Measurements from ENCODE around the gene AARS2. TPM values are rescaled to one million over a fixed set of nuclear protein-coding genes. Genes with fewer than 3 reads are reported as not detected.

Gene AARS2
- total and polyA plus RNA-seq, 9 of the 15 experiments (the other 6 are each of a cell fraction or from before 2014, with no cell fraction given) = 0.97 to 34.0 (median 18.3) TPM

DNA sequence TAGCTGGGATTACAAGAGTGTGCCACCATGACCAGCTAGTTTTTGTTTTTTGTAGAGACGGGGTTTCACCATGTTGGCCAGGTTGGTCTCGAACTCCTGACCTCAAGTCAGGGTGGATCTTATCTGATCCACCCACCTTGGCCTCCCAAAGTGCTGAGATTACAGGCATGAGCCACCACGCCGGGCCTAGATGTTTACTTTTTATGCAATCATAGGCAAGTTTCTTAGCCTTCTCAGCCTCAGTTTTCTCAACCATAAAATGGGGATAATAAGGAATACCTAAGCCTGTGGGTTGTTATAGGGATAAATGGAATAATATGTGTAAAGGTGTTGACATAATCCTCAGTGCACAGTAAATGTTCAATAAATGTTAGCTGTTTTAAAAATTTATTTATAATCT, 39.1 kb upstream of the AARS2 start:
- FAIRE-seq (no peak), DNase-seq (ENCODE audit: extremely low read depth in 1 of 4, low spot score in 3 of 4) (no peak), ATAC-seq (no peak)
- H3K9ac ChIP-seq (ENCODE audit: insufficient read depth in 1 of 2, low read depth in 2 of 2, low read length in 2 of 2) = no peak overlapping the region
- H2AFZ ChIP-seq (ENCODE audit: low read depth, low read length) = no peak overlapping the region
- POLR2A ChIA-PET = interaction anchor here (0.6 to 1.4 kb wide), 4 partner anchors 13 to 563 kb away, joined by 3 to 8 read pairs (median 3); no protein-coding TSS in a partner anchor
- no peak overlapping the region for H3K27ac ChIP-seq (ENCODE audit: extremely low read depth, low read depth, low read length)
- H3K36me3 ChIP-seq (ENCODE audit: control insufficient read depth, insufficient read depth, low read length) = no peaks in the 10 kb centered on the region
- no peaks in the 10 kb centered on the region for H3K79me2 ChIP-seq (ENCODE audit: control insufficient read depth, insufficient read depth, low read length)
- WGBS (ENCODE audit: insufficient coverage, low coverage, missing lambda C conversion rate) = 2% methylated on average over 4 of the region's 4 CpGs
- no peaks in the 10 kb centered on the region for H4K20me1 ChIP-seq (replicated peaks; ENCODE audit: control insufficient read depth, insufficient read depth, low read length)
- no peaks in the 10 kb centered on the region for H3K4me1 ChIP-seq (replicated peaks in 1 of 2; ENCODE audit: control insufficient read depth in 2 of 2, insufficient read depth in 2 of 2, low read length in 2 of 2)
- 0 out of 2 replicates have a peak, but pooled peaks cover 2% of the 10 kb centered on the region for H3K9me3 ChIP-seq (replicated peaks; ENCODE audit: control insufficient read depth, insufficient read depth, low read depth, low read length)
- H3K9me1 ChIP-seq (ENCODE audit: control insufficient read depth, insufficient read depth, low read length) = no peaks in the 10 kb centered on the region
- no TSS peak for BruUV-seq (replicated peaks)
- CTCF ChIA-PET (ENCODE audit: low intra/inter-chr PET ratio) = no interaction called here
- intact Hi-C loops (cut with micrococcal nuclease) (no loop called here), in situ Hi-C loops (cut with MboI) (no loop called here)
- H3K4me3 ChIP-seq = no peak overlapping the region
- no peak overlapping the region for H3K4me2 ChIP-seq (ENCODE audit: insufficient read depth, low read length)
- peaks cover 0 to 14% of the 10 kb centered on the region in 2 experiments; a peak in 3 of 5 replicates for H3K27me3 ChIP-seq (ENCODE audit: control insufficient read depth in 2 of 2, insufficient read depth in 2 of 2, low read length in 2 of 2)
- TF ChIP-seq CCNT2 (IDR thresholded peaks at IDR 0.05; ENCODE audit: borderline replicate concordance, extremely low read depth, insufficient read length, low read depth, low read length) (no peak), ETV1 (tag; conservative IDR thresholded peaks at IDR 0.05; ENCODE audit: low read depth) (no peak), DEAF1 (CRISPR knock-in tag; IDR thresholded peaks at IDR 0.05) (no peak), BCOR (IDR thresholded peaks at IDR 0.05) (peak; percentile 94), IRF9 (tag; IDR thresholded peaks at IDR 0.05) (no peak), PHF21A (IDR thresholded peaks at IDR 0.05; ENCODE audit: borderline replicate concordance, low read depth) (no peak), ZBTB43 (CRISPR knock-in tag; IDR thresholded peaks at IDR 0.05) (no peak), ADNP (tag; IDR thresholded peaks at IDR 0.05) (peak; percentile 87), KDM1A (IDR thresholded peaks at IDR 0.05) (peak; percentile 80), CEBPB (tag; IDR thresholded peaks at IDR 0.05) (peak; percentile 17; the same call in 1 of the 2 replicates), RFX5 (IDR thresholded peaks at IDR 0.05; ENCODE audit: low read depth, low read length) (no peak), CHD4 (IDR thresholded peaks at IDR 0.05; ENCODE audit: insufficient read depth, insufficient replicate concordance, low read depth, low read length, poor library complexity, severe bottlenecking) (peak; percentile 67), CC2D1A (IDR thresholded peaks at IDR 0.05) (0 out of 2 replicates have a peak, but pooled peaks have one; percentile 18), DPF2 (IDR thresholded peaks at IDR 0.05) (0 out of 2 replicates have a peak, but pooled peaks have one; percentile 17), RBM25 (IDR thresholded peaks at IDR 0.05; ENCODE audit: low read depth, low read length, severe bottlenecking) (peak; percentile 73), ZNF197 (CRISPR knock-in tag; IDR thresholded peaks at IDR 0.05; ENCODE audit: low read depth) (no peak), ARID1B (IDR thresholded peaks at IDR 0.05) (peak; percentile 23; the same call in 1 of the 2 replicates), PTBP1 (IDR thresholded peaks at IDR 0.05; ENCODE audit: low read depth, low read length) (no peak), CBFA2T3 (IDR thresholded peaks at IDR 0.05) (peak; percentile 53), EZH2 (IDR thresholded peaks at IDR 0.05; ENCODE audit: borderline replicate concordance, low read depth, low read length) (no peak)
